WERI-Rb-1 (cell line): ENCODE results near the gene NKX1-2.
A peak's percentile ranks its signal among the peaks of the same experiment; 100 is the strongest.

Source experiments
- DNase-seq: peaks from one replicate; pipeline ENCODE4 v3.0.0-alpha.2; 2020
- H3K27ac ChIP-seq: fragments of 250-450 bp; sonication (Bioruptor Pico); 2 replicates; pipeline ENCODE4 v1.5.1; 2020; ENCODE audit warnings: mild to moderate bottlenecking, moderate library complexity
- H3K27me3 ChIP-seq: fragments of 250-450 bp; sonication (Bioruptor Pico); 2 replicates; pipeline ENCODE4 v1.5.1; 2021; ENCODE audit warnings: mild to moderate bottlenecking, low read depth, moderate library complexity; ENCODE audit not compliant: insufficient read depth, severe bottlenecking
- H3K36me3 ChIP-seq: fragments of 250-450 bp; sonication (Bioruptor Pico); 2 replicates; pipeline ENCODE4 v1.5.1; 2020; ENCODE audit warnings: mild to moderate bottlenecking, moderate library complexity
- H3K4me3 ChIP-seq: 2 replicates; pipeline ENCODE4 v1.5.1; 2011; ENCODE audit warnings: low read depth, mild to moderate bottlenecking, control low read depth, low read length
- H3K9me3 ChIP-seq: fragments of 250-450 bp; sonication (Bioruptor Pico); 2 replicates; pipeline ENCODE4 v1.5.1; 2021; ENCODE audit warnings: mild to moderate bottlenecking, moderate library complexity; ENCODE audit not compliant: severe bottlenecking
- CTCF ChIP-seq: IDR thresholded peaks from 2 replicates; pipeline ENCODE4 v1.5.1; 2011; ENCODE audit warnings: low read depth, mild to moderate bottlenecking, control low read depth, inconsistent platforms, low read length

Gene NKX1-2

DNA sequence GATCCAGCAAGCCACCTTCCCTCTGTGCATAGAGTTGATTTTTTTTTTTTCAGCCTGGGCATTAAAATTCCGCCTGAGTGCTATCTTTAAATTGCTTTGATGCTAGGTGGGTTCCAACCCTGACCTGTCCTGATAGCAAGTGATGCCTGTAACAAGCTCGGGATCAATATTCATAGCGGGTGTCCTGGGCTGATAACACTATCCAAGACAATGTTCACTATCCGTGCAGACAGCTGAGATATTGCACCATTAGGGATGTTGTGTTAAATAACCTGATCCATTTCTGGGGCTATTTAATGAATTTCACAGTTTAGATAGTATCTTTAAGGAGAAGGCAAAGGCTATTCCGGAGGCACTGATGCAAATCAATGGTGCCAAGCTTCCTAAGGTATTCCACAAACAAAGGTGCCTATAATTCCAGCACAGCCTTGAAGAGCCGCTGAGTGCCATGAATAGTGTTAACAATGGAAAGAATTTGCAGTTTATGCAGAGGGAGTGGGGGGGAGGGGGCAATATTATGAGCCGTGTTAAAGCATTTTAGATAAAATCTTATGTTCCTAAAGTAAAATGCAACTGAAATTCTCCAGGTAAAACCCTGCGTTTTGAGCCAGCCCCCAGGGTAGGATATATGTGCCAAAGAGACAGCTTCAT, 4.2 kb upstream of the NKX1-2 start:
- H3K27ac ChIP-seq = no peak overlapping the region
- H3K4me3 ChIP-seq = no peak overlapping the region
- DNase-seq = no peak
- no peaks in the 10 kb centered on the region for H3K36me3 ChIP-seq
- peaks cover 23% of the 10 kb centered on the region for H3K27me3 ChIP-seq
- no peak for TF ChIP-seq CTCF
- H3K9me3 ChIP-seq = no peaks in the 10 kb centered on the region

GRCh38 chr10:124451276-124451675, 1.4 kb upstream of the NKX1-2 start:
- H3K27ac ChIP-seq = no peak overlapping the region
- H3K4me3 ChIP-seq = no peak overlapping the region
- TF ChIP-seq CTCF = no peak
- no peaks in the 10 kb centered on the region for H3K36me3 ChIP-seq
- H3K27me3 ChIP-seq = peaks cover 35% of the 10 kb centered on the region
- H3K9me3 ChIP-seq = no peaks in the 10 kb centered on the region
- no peak for DNase-seq

DNA sequence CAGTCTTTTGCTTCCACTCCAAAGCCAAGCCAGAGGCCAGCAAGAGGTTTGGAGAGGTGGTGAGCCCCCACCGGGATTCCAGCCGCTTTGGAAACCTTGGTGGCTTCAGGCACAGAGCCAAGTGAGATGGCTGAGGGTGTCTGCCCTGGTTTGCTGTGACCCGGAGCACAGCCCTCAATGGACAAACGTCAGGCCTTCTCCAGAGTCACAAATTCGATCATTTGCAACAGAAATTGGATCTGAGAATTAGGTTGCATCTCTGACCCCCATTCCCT, 885 bp upstream of the NKX1-2 start:
- no peak overlapping the region for H3K27ac ChIP-seq
- H3K36me3 ChIP-seq = no peaks in the 10 kb centered on the region
- H3K4me3 ChIP-seq = no peak overlapping the region
- DNase-seq = no peak
- H3K9me3 ChIP-seq = no peaks in the 10 kb centered on the region
- H3K27me3 ChIP-seq = peaks cover 35% of the 10 kb centered on the region
- TF ChIP-seq CTCF = no peak

- no peaks in the 10 kb centered on the region for H3K9me3 ChIP-seq
- H3K4me3 ChIP-seq = peak overlapping the region; percentile 47
Measured at GRCh38 chr10:124449170-124450011, 444 bp downstream of the NKX1-2 start.

DNA sequence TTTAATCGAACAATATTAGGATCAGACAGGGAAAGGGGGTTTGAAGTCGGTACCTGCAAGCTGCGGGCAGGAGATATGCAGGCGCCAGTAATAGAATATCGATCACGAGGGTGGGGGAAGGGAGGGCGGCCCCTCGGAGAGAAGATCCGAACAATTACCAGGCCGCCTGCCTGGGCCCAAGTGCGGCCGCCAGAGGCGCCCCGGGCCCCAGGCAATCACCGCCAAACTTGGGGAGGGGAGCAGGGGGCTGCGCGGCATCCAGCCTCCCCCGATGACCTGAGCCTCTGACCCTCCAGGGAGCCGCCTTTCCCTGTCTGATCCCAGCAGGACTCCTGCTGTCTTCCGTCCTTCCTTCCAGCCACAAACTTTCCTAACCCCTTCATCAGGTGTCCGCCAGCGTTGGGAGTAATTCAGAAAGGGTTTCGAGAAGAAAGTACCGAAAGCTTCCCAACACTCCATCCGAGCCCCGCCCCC, 1.1 kb downstream of the NKX1-2 start:
- Histone ChIP-seq H3K27me3 (peaks cover 35% of the 10 kb centered on the region), H3K27ac (no peak overlapping the region), H3K9me3 (no peaks in the 10 kb centered on the region), H3K4me3 (peak overlapping the region; percentile 25), H3K36me3 (no peaks in the 10 kb centered on the region)
- TF ChIP-seq CTCF = peak; percentile 22; the same call in 1 of the 2 replicates
- DNase-seq = no peak

More at GRCh38 chr10:124449170-124450011, 444 bp downstream of the NKX1-2 start:
- H3K27ac ChIP-seq = no peak overlapping the region
- TF ChIP-seq CTCF = no peak
- peaks cover 35% of the 10 kb centered on the region for H3K27me3 ChIP-seq
- H3K36me3 ChIP-seq = no peaks in the 10 kb centered on the region
- DNase-seq = no peak
